Hindlimb muscle (tissue), 1 donor: ENCODE data around the gene COG8. TPM values are rescaled to one million over a fixed set of nuclear protein-coding genes. Genes with fewer than 3 reads are reported as not detected.
"Not testable (repeated sequence)": the region's sequence is repeated elsewhere in the genome, so short reads cannot be mapped to it uniquely, and the experiment has no call there.

ENCODE experiments used
- DNase-seq: peaks from one replicate; pipeline ENCODE4 v3.0.0-alpha.2; 2013
- polyA plus RNA-seq: library from polyadenylated mRNA; unstranded; fragments of 120-200 nt; gene quantifications from one replicate; pipeline ENCODE4 v1.2.1, GENCODE V29; 2013; ENCODE audit not compliant: insufficient read length

The COG8 gene
- polyA plus RNA-seq, 1 donor = 27.1 TPM

DNA sequence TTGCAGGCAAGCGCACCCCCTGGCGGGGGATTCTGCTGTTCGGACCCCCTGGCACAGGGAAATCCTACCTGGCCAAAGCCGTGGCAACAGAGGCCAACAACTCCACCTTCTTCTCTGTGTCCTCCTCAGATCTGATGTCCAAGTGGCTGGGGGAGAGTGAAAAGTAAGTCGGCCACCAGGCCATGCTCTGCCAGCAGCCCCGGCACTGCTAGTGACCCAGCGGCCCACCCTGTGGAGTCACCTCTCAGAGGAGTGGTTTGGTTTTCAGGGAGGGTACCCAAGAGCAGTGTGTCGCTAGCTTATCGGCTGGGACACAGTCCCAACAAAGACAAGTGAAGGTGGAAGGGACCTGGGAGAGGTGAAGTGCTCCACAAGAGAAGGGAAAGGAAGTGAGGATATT lies 20.0 kb downstream of the COG8 start:
- no peak for DNase-seq

- DNase-seq = no peak
Measured at GRCh38 chr16:69318911-69319289, 20.5 kb downstream of the COG8 start.

DNA sequence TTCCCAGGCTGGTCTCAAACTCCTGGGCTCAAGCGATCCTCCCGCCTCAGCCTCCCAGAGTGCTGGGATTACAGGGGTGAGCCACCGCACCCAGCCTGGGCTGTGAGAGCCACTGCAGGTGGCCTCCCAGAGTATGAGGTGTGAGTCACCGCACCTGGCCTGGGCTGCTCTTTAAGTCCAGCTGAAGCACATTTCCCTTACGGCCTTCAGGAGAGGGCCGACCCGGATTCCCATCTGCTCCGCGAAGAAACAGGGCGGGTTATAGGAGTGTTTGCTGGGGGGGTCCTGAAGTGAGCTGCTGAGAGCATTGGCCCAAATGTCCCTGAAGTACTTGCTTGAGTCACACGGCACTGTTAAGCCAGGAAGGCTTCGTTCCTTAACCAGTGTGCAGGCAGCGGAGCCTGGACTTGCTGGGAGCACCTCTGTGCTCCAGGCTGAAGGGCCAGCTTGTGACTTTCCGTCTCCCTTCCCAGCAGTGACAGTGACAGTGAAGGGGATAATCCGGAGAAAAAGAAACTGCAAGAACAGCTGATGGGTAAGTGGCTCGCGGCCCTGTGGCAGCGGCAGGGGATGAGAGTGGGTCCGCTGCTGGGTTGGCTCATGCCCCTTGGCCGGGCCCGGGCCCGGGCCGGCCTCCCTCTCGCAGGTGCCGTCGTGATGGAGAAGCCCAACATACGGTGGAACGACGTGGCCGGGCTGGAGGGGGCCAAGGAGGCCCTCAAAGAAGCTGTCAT lies 21.0 kb downstream of the COG8 start:
- no peak for DNase-seq

DNA sequence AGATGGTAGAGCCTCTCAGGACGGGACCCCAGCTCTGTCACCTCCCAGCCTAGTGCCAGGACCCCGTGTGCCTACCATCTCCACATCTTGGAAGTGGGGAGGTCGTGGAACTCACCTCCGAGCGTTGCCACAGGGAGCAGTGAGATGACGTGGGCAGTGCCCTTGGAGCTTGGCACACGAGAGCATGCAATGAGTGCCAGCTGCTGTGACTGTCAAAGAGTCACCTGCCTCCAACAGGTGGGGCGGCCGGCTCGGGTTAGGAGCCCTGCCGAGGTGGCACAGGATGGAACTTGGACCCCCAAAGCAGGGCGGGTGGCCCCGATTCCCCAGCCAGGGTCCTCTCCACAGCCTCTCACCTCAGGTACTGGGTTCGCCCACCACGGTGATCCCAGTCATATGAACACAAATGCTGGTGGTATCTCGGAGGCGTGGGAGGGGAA lies 22.7 kb downstream of the COG8 start:
- no peak for DNase-seq

GRCh38 chr16:69315486-69316311 lies 23.7 kb downstream of the COG8 start:
- DNase-seq = no peak

DNA sequence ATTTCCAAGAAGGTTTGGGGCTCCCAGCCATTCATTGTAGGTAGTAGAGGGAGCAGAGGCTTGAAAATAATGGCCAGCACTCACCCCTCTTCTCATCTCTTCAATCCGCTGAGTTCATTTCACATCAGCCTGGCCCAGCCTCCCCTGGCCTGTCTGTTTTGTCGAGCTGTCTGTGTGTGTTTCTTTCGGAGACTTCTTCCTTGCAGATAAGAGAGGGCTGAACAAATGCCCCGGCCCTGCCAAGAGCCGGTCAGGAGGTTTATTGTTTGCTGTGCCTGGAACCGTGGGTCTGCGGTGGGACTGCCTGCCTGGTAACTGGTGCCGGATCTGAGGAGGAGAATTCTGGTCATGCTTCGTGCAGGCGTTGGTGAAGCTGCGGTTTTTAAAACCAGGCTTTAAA lies 24.8 kb downstream of the COG8 start:
- DNase-seq = no peak

- no peak for DNase-seq
Measured at GRCh38 chr16:69313469-69313868, 25.9 kb downstream of the COG8 start.

- peak; percentile 26 for DNase-seq
Measured at GRCh38 chr16:69311533-69312387, 27.6 kb downstream of the COG8 start.

DNA sequence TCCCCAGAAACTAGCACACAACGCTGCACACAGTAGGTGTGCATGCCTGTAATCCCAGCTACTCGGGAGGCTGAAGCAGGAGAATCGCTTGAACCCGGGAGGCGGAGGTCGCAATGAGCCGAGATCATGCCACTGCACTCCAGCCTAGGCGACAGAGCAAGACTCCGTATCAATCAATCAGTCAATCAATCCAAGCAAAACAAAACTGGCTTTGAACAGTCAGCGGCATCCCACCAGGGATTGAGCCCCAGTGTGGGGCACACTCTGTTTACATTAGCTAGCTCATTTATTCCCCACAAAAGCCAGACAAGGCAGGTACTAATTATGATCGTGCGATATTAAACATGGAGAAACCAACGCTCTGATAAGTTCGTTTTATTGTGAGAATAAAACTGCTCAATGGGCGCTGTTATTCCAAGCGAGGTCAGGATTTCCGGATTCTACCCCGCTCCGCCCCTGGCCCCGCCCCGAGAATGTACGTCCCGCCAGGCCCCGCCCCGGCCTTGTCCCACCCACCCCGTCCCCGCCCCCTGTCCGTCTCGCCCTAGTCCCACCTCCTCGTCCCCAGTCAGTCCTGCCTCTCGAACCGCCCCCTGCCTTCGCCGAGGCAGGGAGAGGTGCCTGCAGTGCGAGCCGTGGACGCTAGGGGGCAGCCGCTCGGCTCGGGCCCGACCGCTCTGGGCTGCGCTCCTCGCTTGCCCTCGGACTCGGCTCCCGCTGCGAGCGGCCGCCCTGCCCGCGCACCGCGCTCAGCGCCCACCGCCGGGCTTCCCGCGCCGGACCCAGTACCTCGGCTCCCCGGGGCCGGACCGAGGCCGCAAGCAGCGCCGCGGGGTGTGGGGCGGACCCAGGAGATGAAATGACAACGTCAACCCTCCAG lies 28.5 kb downstream of the COG8 start, which contains the start of gene VPS4A:
VPS4A (plus strand) TSS at position 698 of the 880 bp plus-strand sequence; CDS start at position 860, 162 bp downstream.
- DNase-seq = peak; percentile 96

GRCh38 chr16:69309316-69309715 lies 30.0 kb downstream of the COG8 start:
- no peak for DNase-seq

- no peak for DNase-seq
Measured at GRCh38 chr16:69307856-69308255, 31.5 kb downstream of the COG8 start.

DNA sequence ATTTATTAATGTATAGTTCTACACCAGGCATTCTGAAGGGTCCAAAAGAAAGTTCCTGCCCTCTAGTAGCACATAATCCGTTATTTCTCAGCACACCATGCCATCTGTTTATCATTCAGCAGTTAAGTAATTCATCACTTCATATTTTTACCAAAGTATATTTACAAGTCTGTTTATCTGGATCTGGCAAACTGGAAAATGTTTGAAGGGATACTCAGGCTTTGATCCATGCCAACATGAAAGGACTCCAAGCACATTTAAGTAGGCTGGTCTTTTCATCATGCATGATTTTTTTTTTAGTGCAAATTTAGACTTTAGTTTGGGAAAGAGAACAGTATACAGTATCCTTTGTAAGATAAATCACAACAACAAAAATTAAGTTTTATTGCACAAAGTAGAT lies 32.3 kb downstream of the COG8 start:
- no peak for DNase-seq

- no peak for DNase-seq
Measured at GRCh38 chr16:69306031-69306430, 33.3 kb downstream of the COG8 start.

DNA sequence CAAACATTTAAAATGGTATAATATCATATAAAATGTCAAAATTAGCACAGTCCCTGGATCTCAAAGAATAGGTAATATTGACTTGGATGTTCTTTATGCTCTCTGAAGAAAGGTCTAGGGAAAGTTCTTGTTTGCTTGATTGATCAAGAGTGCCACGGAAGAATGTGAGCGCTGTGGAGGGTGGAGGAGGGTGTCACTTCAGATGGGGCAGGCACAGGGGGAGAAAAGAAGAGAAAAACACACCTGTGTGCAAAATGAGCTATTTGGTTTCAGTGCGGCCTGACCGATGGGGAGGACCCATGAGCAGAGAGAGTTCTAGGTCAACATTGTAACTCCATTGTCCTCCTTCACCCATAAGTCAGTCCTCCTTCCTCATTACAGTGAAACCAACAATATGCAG lies 37.1 kb downstream of the COG8 start:
- no peak for DNase-seq

- DNase-seq = no peak
Measured at GRCh38 chr16:69301861-69302260, 37.5 kb downstream of the COG8 start.

DNA sequence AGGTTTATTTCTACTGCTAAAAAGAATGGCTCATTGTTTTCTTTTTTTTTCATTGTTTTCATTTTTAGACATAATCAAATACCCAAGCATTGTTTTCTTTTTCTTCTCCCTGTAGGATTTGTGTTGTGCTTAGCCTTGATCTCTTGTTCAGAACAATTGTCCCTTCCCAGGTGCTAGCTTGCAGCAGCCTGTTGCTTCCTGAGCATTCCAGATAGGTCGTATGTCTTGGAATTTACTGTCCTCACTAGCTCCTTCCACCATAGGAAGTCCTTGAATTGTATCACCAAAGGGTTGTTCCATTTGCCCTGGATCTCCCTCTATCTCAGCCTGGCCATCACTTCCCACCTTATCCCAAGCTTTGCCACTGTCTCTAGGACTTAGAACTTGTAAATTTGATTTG lies 38.2 kb downstream of the COG8 start:
- no peak for DNase-seq

DNA sequence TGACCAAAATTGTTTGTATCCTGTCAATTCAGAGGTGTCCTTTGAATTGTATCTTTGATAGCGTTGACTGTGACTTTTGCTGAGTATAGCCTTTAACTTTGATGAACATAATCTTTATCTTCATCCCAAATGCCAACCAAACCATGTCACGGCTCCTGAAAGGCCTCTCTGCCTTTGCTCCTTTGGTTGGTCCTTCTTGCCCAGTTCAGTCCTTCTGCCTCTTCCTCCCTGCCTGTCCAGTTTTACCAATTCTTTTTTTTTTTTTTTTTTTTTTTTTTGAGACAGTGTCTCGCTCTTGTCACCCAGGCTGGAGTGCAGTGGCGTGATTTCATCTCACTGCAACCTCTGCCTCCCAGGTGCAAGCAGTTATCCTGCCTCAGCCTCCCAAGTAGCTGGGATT lies 41.1 kb downstream of the COG8 start:
- no peak for DNase-seq

- DNase-seq = not testable (repeated sequence)
Measured at GRCh38 chr16:69296771-69297170, 42.6 kb downstream of the COG8 start.

DNA sequence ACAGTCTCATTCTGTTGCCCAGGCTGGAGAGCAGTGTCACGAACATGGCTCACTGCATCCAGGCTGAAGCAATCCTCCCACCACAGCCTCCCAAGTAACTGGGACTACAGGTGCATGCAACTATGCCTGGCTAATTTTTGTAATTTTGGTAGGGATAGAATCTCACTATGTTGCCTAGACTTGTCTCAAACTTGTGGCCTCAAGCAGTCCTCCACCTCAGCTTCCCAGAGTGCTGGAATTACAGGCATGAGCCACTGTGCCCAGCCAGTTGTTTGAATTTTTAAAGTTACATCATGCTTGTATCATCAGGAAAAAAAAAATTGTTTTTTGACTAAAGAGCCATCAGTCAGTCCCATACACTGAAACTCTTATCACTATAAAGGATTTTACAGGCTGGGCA lies 45.3 kb downstream of the COG8 start:
- DNase-seq = no peak

DNA sequence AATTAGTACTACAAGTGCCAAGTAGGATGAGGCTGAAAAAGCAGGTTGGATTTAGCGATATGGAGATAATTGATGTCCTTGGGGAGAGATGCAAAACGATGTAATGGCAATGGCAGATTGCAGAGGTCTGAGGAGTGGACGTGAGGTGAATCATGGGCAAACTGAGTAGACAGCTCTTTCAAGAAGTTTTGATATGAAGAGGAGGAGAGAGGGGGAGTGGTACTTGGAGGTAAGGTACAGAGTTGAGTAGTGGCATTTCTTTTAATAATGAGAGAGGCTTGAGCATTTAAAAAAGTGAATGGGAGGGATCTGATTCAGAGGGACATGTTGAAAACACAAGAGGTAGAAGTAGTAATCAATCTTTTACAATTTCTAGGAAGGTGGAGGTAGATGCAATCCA lies 46.0 kb downstream of the COG8 start:
- no peak for DNase-seq

DNA sequence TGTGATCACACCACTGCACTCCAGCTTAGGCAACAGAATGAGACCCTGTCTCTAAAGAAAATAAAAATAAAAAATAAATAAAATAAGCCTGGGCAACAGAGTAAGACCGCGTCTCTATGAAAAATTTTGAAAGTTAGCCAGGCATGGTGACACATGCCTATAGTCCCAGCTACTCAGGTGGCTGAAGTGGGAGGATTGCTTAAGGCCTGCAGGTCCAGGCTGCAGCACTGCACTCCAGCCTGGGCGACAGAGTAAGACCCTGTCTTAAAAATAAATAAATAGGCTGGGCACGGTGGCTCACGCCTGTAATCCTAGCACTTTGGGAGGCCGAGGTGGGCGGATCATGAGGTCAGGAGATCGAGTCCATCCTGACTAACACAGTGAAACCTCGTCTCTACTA lies 47.7 kb downstream of the COG8 start:
- not testable (repeated sequence) for DNase-seq
